HG03108 (cell line): ENCODE results near the gene WDFY3.

Experiments used
- ATAC-seq: cut with Tn5 transposase; IDR thresholded peaks from one replicate; pipeline ENCODE4 v1.9.1; 2021; ENCODE audit warnings: moderate library complexity; ENCODE audit not compliant: unreplicated experiment

The WDFY3 gene

GRCh38 chr4:84954982-84955567 lies 11.4 kb downstream of the WDFY3 start:
- no peak for ATAC-seq

DNA sequence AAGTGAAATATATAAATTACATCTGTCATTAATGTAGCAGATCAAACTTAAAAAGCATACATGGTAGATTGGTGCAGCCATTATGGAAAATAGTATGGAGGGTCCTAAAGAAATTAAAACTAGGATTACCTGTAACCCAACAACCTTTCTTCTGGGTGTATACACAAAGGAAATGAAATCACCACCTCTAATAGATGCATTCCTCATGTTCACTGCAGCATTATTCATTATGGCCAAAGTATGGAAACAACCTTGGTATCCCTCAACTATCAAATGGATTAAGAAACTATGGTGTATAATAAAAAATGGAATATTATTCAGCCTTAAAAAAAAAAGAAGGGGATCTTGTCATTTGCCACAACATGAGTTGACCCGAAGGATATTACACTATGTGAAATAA lies 13.7 kb downstream of the WDFY3 start:
- no peak for ATAC-seq

- no peak for ATAC-seq
These were observed 14.5 kb downstream of the WDFY3 start for GRCh38 chr4:84952004-84952403.

DNA sequence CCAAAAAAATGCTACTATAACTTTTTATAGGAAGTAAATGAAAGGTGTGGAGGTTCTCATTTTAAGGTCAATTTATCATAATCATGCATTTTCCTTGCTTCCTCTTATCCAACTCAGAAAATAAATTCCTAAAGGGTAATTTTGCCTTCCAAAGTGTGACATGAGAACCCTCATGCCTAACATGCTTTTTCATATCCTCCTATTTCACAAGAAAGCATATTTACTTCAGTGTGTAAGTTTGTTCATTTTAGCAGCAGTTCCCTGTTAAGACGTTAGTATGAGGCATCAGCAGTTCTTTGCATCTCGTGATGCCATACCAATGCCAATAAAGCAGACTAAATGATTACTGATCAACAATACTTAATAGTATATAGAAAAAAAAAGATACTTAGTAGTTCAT lies 18.4 kb downstream of the WDFY3 start:
- ATAC-seq = no peak

DNA sequence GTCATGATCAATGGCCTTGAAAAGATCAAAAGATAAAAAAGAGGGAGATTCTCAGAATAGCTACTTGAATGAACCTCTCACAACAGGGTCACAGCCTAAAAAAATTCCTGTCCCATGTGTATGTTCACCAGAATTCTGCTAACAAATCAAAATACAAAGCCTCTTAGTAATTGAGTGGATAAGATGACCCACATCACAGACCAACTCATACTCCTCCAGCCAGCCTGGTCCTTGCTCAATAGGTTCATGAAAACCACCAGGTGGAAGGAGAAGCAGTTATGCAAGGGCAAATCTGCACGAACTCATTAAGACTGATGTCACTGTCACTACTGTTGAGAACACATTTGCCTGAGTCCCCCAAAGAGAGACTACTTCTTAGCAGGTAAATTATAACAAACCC lies 21.5 kb downstream of the WDFY3 start:
- ATAC-seq = no peak

DNA sequence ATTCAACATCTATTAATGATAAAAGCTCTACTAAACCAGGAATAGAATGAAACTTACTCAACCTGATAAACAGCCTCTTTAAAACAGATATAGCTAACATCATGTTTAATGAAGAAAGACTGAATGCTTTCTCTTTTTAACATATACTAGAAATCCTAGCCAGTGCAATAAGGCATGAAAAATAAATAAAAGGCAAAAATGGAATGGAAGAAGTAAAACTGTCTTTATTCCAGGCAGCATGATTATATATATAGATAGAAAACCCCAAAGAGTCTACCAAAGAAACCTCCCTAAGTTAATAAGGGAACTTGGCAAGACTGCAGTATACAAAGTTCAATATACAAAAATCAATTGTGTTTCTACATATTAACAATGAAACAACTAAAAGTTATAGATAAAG lies 25.5 kb downstream of the WDFY3 start:
- no peak for ATAC-seq

GRCh38 chr4:84939113-84939512 lies 27.4 kb downstream of the WDFY3 start:
- ATAC-seq = no peak

DNA sequence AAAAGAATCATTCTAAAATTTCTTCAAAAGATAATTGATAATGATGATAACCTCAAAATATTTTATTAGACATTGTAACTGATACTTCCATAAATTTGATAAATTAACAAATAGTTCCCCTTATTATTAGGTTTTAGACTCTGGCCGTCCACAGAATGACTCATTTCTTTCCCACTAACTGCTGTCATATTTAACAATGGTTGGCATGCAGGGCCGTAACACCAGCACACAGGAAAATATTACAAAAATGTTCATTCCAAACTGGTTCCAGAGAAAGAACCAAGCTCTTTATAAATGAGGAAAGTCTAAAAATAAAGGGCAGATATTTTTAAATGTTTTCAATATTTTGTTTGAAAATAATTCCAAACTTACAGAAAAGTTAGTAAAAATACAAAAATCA lies 28.2 kb downstream of the WDFY3 start:
- no peak for ATAC-seq

GRCh38 chr4:84937381-84937977 lies 29.0 kb downstream of the WDFY3 start:
- no peak for ATAC-seq

DNA sequence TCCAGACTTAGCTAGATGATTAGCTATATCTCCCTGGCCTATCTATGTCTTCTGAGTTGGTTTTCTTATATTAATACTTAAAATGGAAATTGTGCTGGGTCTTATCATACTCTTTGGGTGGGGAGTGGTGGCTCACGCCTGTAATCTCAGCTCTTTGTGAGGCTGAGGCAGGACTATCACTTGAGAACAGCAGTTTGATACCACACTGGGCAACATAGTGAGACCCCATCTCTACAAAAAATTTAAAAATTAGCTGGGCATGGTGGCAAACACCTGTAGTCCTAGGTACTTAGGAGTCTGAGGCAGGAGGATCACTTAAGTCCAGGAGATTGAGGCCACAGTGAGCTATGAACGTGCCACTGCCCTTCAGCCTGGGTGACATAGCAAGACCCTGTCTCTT lies 30.4 kb downstream of the WDFY3 start:
- ATAC-seq = no peak

DNA sequence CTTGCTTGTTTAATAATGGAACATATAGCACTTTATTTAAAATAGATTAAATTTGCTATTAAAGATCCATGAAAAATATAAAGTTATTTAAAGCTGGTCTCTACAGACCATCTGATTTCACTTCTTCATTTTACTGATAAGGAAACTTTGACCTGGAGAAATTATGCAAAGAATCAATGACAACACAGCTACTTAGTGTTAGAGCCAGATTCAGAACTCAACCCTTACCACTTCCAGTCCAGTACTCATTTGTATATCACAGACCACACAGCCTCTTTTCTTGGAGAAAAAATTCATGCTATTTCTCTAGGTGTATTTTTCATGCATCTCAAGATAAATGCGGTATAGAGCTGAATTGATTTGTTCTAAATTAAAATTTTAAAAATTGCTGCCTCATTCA lies 34.0 kb downstream of the WDFY3 start:
- no peak for ATAC-seq

- ATAC-seq = no peak
These were observed 34.5 kb downstream of the WDFY3 start for GRCh38 chr4:84931961-84932360.

- ATAC-seq = no peak
These were observed 35.2 kb downstream of the WDFY3 start for GRCh38 chr4:84931274-84931673.

DNA sequence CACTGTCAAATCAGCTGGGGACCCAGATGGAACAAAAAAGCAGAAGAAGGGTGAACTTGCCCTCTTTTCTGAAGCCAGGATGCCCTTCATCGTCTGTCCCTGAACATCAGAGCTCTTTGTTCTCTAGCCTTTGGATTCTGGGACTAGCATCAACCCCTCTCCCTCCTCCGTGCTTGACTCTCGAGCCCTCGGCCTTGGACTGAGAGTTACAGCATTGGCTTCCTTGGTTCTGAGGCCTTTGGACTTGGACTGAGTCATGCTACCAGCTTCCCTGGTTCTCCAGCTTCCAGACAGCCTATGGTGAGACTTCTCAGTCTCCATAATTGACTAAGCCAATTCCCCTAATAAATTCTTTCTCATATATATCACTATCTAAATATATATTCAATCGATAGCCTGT lies 38.4 kb downstream of the WDFY3 start:
- no peak for ATAC-seq

DNA sequence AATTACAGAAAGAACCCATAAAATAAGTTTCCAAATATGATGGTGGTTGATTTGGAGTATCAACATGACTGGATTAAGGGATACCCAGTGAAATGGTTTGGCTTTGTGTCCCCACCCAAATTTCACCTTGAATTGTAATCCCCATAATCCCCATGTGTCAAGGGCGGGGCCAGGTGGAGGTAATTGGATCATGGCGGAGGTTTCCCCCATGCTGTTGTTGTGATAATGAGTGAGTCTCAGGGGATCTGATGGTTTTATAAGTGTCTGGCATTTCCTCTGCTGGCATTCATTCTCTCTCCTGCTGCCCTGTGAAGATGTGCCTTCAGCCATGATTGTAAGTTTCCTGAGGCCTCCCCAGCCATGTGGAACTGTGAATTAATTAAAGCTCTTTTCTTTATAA lies 39.1 kb downstream of the WDFY3 start:
- no peak for ATAC-seq

DNA sequence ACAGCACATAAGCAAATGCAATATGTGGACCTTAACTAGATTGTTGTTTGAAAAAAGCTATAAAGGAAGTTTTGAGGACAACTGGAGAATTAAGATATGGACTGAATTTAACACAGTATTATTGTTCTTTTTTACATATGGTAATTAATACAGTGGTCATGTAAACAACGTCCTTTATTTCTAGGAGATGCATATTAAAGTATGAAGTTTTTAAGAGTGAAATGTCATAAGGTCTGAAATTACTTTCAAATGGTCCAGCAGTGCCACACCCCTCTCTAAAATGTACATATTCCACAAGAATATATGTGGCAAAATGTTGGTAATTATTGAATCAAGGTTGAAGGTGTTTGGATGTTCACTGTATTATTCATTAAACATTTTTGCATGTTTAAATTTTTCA lies 40.9 kb downstream of the WDFY3 start:
- ATAC-seq = no peak

DNA sequence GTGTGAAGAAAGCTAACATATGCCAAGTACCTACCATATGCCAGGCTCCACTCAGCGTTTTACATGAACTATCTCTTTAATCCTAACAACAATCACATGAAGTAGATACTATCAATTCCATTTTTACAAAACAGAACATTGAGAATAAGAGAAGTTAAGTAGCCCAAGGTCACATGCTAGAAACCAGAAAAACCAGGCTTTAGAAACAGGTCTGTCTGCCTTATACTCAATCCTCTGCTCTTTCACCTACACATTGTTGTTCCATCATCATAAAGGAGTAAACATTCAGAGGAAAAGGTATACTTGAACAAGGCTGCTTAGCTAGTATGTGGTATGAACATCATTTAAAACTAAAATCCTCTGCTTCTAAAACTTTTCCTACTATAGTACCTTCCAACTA lies 42.1 kb downstream of the WDFY3 start:
- no peak for ATAC-seq

GRCh38 chr4:84920617-84921016 lies 45.9 kb downstream of the WDFY3 start:
- no peak for ATAC-seq

DNA sequence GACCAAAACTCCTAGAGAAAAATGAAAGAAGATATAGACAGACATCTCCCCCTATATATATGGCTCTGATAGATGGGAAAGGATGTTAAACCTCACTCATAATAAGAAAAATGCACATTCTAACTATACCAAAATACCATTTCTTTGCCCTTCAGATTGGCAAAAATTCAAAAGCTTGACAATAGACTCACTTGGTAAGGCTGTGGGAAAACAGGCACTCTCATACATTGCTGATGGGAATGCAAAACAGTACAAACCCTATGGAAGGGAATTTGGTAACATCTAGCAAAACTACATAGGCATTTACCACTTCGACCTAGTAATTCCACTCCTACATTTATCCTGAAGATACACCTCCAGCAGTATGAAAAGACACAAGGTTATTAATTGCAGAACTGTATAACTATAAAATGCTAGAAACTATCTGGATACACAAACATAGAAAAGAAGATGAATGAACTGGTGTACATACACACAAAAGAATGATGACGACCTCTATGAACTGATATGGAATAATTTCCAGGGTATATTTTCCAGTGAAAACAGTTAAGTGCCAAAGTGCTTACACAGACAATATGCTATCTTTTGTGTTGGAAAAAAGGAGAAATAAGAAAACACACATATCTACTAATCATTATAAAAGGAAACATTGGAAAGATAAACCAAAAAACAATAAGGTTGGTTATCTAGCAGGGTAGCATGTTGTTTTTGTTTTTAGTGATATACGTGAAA lies 48.5 kb downstream of the WDFY3 start:
- no peak for ATAC-seq

- ATAC-seq = no peak
These were observed 49.2 kb downstream of the WDFY3 start for GRCh38 chr4:84917086-84917821.

- no peak for ATAC-seq
These were observed 50.3 kb downstream of the WDFY3 start for GRCh38 chr4:84916227-84916626.

- ATAC-seq = no peak
These were observed 51.1 kb downstream of the WDFY3 start for GRCh38 chr4:84915396-84915780.
